Spleen (tissue), 7 donors: Measurements from ENCODE around the gene CLCN5.

Experiments used
- POLR2A ChIP-seq, 3 donors: fragments of 450-650 bp; IDR thresholded peaks; one replicate each; pipeline ENCODE4 v1.5.1; 2017; ENCODE audit warnings: antibody characterized with exemption in 3 of 3, mild to moderate bottlenecking in 1 of 3
- POLR2AphosphoS5 ChIP-seq, 3 donors: sonication (generic); formaldehyde crosslinking; IDR thresholded peaks; one replicate each; pipeline ENCODE4 v1.5.1; 2017; ENCODE audit warnings: antibody characterized with exemption in 3 of 3
- TF ChIP-seq, protein P1 (sequence below), 11 experiments: fragments of 200-600 bp in 7 of 11; fragments of 450-650 bp in 4 of 11; sonication (generic) in 4 of 11; IDR thresholded peaks in 8 of 11; conservative IDR thresholded peaks in 3 of 11; 1 replicate in 7 of 11; 2 replicates in 4 of 11; pipeline versions ENCODE4 v1.4.0 to v1.8.0; 2016 to 2021; ENCODE audit warnings: antibody characterized with exemption in 11 of 11, inconsistent platforms in 4 of 11, mild to moderate bottlenecking in 1 of 11
- donor health status: DM: no; HTN: no; CAD: no; lungs with moderate emphysema.
- donor health status: DM: no; HTN: no; CAD: no.
- donor health status: DM: no; HTN: no; CAD: no.

DNA sequence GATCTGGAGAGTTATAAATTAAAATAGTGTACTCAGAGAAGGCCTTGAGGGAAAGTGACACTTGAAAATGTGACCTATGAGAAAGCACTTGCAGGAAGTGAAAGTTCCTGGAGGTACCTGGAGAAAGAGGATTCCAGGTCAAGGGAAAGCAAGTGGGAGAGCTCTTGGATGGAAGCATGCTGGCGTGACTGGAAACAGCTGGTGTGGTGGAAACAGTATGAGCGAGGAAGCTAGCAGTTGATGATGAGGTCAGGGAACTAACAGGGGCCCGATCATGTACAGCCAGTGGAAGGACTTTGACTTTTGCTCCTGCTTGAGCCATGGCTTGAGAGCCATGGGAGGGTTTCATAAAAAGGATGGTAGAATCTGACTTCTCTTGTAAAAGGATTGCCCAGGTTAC lies 9.5 kb upstream of the CLCN5 start:
- no peak for TF ChIP-seq POLR2A (IDR thresholded peaks at IDR 0.05)
- TF ChIP-seq, protein P1, sequence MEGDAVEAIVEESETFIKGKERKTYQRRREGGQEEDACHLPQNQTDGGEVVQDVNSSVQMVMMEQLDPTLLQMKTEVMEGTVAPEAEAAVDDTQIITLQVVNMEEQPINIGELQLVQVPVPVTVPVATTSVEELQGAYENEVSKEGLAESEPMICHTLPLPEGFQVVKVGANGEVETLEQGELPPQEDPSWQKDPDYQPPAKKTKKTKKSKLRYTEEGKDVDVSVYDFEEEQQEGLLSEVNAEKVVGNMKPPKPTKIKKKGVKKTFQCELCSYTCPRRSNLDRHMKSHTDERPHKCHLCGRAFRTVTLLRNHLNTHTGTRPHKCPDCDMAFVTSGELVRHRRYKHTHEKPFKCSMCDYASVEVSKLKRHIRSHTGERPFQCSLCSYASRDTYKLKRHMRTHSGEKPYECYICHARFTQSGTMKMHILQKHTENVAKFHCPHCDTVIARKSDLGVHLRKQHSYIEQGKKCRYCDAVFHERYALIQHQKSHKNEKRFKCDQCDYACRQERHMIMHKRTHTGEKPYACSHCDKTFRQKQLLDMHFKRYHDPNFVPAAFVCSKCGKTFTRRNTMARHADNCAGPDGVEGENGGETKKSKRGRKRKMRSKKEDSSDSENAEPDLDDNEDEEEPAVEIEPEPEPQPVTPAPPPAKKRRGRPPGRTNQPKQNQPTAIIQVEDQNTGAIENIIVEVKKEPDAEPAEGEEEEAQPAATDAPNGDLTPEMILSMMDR (IDR thresholded peaks at IDR 0.05 in 8 of 11, conservative IDR thresholded peaks at IDR 0.05 in 3 of 11) = no peak
- no peak for TF ChIP-seq POLR2AphosphoS5 (IDR thresholded peaks at IDR 0.05)
